Colonic mucosa (tissue), 4 donors: Measurements from ENCODE around the gene CDT1. TPM values are rescaled to one million over a fixed set of nuclear protein-coding genes. Genes with fewer than 3 reads are reported as not detected.

ENCODE experiments used
- DNase-seq: peaks from one replicate; pipeline ENCODE4 v3.0.0-alpha.2; 2020
- H3K27ac ChIP-seq: fragments of 200-600 bp; one replicate; pipeline ENCODE4 v1.8.0; 2021
- H3K27me3 ChIP-seq: fragments of 200-600 bp; one replicate; pipeline ENCODE4 v1.8.0; 2021
- H3K36me3 ChIP-seq: fragments of 200-600 bp; one replicate; pipeline ENCODE4 v1.8.0; 2021
- H3K4me1 ChIP-seq: fragments of 200-600 bp; one replicate; pipeline ENCODE4 v1.8.0; 2021; ENCODE audit warnings: mild to moderate bottlenecking
- H3K4me3 ChIP-seq: fragments of 200-600 bp; one replicate; pipeline ENCODE4 v1.8.0; 2021
- H3K9ac ChIP-seq, 2 donors: one replicate each; pipeline ENCODE4 v1.7.0; 2013; ENCODE audit warnings: control low read depth in 2 of 2, low read depth in 2 of 2, low read length in 2 of 2
- H3K9me3 ChIP-seq: fragments of 200-600 bp; one replicate; pipeline ENCODE4 v1.8.0; 2021
- intact Hi-C: fragments of 100-400 bp; cut with DNase I; formaldehyde crosslinking; loops from one replicate; pipeline ENCODE4 v1.14.1; 2022
- total RNA-seq, 2 donors: library from RNA; stranded (reverse); fragmentation: NEBNext Ultra II Directional in 1 of 2; extraction: Animal tissue kit (Norgen Biotek cat#: 25700) in 1 of 2; gene quantifications; one replicate each; pipeline ENCODE4 v1.2.1, GENCODE V29; 2021
- TF ChIP-seq, protein P1 (sequence below): fragments of 200-600 bp; IDR thresholded peaks from one replicate; pipeline ENCODE4 v1.8.0; 2022; ENCODE audit warnings: antibody characterized with exemption, mild to moderate bottlenecking
- donor health status: healthy.
- donor health status: DM: no; HTN: no; CAD: no.
- donor health status: DM: no; HTN: no; CAD: no.

Gene CDT1
- total RNA-seq, 2 donors from 2014 or later, result 14.9 to 71.7 TPM

GRCh38 chr16:88811769-88812512, 8.4 kb downstream of the CDT1 start, which contains the start of gene APRT:
Gene APRT (minus strand): TSS chr16:88811928. CDS start chr16:88811899, 29 bp downstream.
- Histone ChIP-seq H3K27ac (peak within 1 kb of the TSS; percentile 96), H3K4me1 (peaks cover 11% of the 10 kb centered on the region), H3K9ac (peak within 1 kb of the TSS; percentile 90 to 97), H3K36me3 (no peaks in the 10 kb centered on the region), H3K4me3 (peak within 1 kb of the TSS; percentile 75), H3K9me3 (no peaks in the 10 kb centered on the region), H3K27me3 (no peaks in the 10 kb centered on the region)
- TF ChIP-seq, protein P1, sequence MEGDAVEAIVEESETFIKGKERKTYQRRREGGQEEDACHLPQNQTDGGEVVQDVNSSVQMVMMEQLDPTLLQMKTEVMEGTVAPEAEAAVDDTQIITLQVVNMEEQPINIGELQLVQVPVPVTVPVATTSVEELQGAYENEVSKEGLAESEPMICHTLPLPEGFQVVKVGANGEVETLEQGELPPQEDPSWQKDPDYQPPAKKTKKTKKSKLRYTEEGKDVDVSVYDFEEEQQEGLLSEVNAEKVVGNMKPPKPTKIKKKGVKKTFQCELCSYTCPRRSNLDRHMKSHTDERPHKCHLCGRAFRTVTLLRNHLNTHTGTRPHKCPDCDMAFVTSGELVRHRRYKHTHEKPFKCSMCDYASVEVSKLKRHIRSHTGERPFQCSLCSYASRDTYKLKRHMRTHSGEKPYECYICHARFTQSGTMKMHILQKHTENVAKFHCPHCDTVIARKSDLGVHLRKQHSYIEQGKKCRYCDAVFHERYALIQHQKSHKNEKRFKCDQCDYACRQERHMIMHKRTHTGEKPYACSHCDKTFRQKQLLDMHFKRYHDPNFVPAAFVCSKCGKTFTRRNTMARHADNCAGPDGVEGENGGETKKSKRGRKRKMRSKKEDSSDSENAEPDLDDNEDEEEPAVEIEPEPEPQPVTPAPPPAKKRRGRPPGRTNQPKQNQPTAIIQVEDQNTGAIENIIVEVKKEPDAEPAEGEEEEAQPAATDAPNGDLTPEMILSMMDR, result no peak
- intact Hi-C loops, result loop anchor here (5.0 kb wide), 1 partner anchor 45 kb away; the partner anchor contains the start of genes GALNS and TRAPPC2L
- peak; percentile 96 for DNase-seq

DNA sequence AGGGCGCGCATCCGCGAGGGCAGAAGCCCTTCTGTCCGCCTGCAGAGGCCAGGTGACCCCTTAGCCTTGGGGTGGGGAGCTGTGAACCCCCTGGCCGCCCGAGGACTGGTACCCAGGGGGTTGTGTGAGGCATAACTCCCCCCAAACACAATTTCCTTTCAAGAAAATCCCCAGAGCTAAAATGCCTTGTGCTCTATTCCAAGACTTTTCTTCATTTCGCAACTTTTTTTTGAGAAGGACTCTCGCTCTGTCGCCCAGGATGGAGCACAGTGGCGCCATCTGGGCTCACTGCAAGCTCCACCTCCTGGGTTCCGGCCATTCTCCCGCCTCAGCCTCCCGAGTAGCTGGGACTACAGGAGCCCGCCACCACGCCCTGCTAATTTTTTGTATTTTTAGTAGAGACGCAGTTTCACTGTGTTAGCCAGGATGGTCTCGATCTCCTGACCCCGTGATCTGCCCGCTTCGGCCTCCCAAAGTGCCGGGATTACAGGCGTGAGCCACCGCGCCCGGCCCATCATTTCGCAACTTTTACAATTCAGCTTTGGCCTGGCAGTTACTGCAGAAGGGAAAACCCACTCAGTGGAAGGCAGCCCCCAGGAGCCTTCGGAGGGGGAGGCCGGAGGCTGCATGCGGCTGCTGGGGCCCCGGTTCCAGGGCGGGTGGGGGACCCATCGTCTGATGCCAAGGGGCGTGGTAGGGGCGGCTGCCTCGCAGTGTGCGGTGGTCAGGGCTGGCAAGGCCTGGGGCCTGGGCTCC, 9.1 kb downstream of the CDT1 start:
- DNase-seq, result peak; percentile 55
- H3K27me3 ChIP-seq, result no peaks in the 10 kb centered on the region
- peak overlapping the region; percentile 75 for H3K4me3 ChIP-seq
- peaks cover 11% of the 10 kb centered on the region for H3K4me1 ChIP-seq
- H3K36me3 ChIP-seq, result no peaks in the 10 kb centered on the region
- peak overlapping the region; percentile 96 for H3K27ac ChIP-seq
- H3K9ac ChIP-seq, result peak overlapping the region; percentile 65 to 90
- intact Hi-C loops, result loop anchor here (5.0 kb wide), 1 partner anchor 45 kb away; the partner anchor contains the start of genes GALNS and TRAPPC2L
- TF ChIP-seq, protein P1, result no peak
- H3K9me3 ChIP-seq, result no peaks in the 10 kb centered on the region

- Histone ChIP-seq H3K36me3 (no peaks in the 10 kb centered on the region), H3K4me3 (no peak overlapping the region), H3K9me3 (no peaks in the 10 kb centered on the region), H3K27ac (no peak overlapping the region), H3K27me3 (no peaks in the 10 kb centered on the region), H3K4me1 (peaks cover 11% of the 10 kb centered on the region), H3K9ac (no peak overlapping the region)
- TF ChIP-seq, protein P1, result no peak
- DNase-seq, result no peak
- intact Hi-C loops, result loop anchor here (2.0 to 5.0 kb wide), 2 partner anchors 44 to 355 kb away; partner anchors contain the start of genes GALNS and TRAPPC2L
These were observed 9.9 kb downstream of the CDT1 start for GRCh38 chr16:88813269-88814143.

DNA sequence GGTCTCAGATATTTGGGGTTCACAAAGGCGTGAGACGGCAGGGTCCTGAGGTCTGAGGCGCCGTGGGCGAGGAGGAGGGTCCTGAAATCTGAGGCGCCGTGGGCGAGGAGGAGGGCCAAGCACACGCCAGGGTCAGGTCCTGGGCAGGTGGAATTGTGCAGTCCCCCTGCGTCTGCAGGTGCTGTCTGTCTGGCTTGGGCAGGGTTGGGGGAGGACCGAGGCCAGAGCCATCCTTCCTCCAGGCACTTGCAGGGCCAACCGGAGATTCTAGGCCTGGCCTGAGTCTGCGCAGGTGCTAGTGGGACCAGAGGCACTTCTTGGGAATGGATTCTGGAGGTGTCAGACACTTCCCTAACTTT, 10.5 kb downstream of the CDT1 start:
- intact Hi-C loops, result loop anchor here (2.0 to 5.0 kb wide), 2 partner anchors 43 to 355 kb away; partner anchors contain the start of genes GALNS and TRAPPC2L
- no peaks in the 10 kb centered on the region for H3K9me3 ChIP-seq

More for the DNA sequence above, 10.5 kb downstream of the CDT1 start:
- H3K4me3 ChIP-seq, result no peak overlapping the region
- DNase-seq, result no peak
- H3K27ac ChIP-seq, result no peak overlapping the region
- TF ChIP-seq, protein P1, result no peak
- no peaks in the 10 kb centered on the region for H3K36me3 ChIP-seq
- H3K9ac ChIP-seq, result no peak overlapping the region
- H3K27me3 ChIP-seq, result no peaks in the 10 kb centered on the region
- peaks cover 11% of the 10 kb centered on the region for H3K4me1 ChIP-seq
